Sigmoid colon (tissue), 4 donors: ENCODE results near the gene C5orf52.
"Not testable (repeated sequence)": the region's sequence is repeated elsewhere in the genome, so short reads cannot be mapped to it uniquely, and the experiment has no call there.

Source experiments
- EP300 ChIP-seq, 4 donors: sonication (generic); formaldehyde crosslinking; IDR thresholded peaks; one replicate each; pipeline ENCODE4 v1.6.1; 2017; ENCODE audit warnings: antibody characterized with exemption in 4 of 4
- POLR2A ChIP-seq, 2 donors: fragments of 450-650 bp; IDR thresholded peaks; one replicate each; pipeline ENCODE4 v1.6.1; 2016; ENCODE audit warnings: antibody characterized with exemption in 2 of 2, mild to moderate bottlenecking in 2 of 2, moderate library complexity in 2 of 2

DNA sequence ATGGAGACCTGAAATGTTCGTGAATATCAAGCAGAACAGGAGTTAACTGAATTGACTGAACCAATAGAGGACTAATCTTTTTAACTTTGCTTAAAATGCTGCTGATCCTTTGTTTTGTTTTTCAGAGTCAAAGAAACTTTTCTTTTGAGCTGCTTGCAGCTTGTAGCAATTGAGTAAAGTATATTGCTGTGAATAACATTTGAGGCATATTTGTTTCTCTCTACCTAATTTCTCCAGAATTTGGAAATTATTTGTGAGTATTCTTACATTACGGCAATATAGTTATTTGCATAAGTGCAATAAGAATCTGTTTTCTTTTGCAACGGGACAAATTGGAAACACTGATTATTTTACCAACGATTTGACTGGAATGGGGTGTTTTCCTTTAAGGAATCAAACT lies 27.3 kb downstream of the C5orf52 start:
- not testable (repeated sequence) for TF ChIP-seq EP300, POLR2A (IDR thresholded peaks at IDR 0.05)
